Left ventricle myocardium inferior (tissue), 1 donor: ENCODE results near the gene UBR4. TPM values are rescaled to one million over a fixed set of nuclear protein-coding genes. Genes with fewer than 3 reads are reported as not detected.

ENCODE experiments used
- DNase-seq: peaks from one replicate; pipeline ENCODE4 v3.0.0-alpha.2; 2020
- H3K27ac ChIP-seq: fragments of 200-600 bp; replicated peaks from 2 replicates; pipeline ENCODE4 v1.8.0; 2021
- H3K27me3 ChIP-seq: fragments of 200-600 bp; 2 replicates; pipeline ENCODE4 v1.8.0; 2021; ENCODE audit warnings: low read depth
- H3K36me3 ChIP-seq: fragments of 200-600 bp; 2 replicates; pipeline ENCODE4 v1.8.0; 2021
- H3K4me1 ChIP-seq: fragments of 200-600 bp; 2 replicates; pipeline ENCODE4 v1.8.0; 2021
- H3K4me3 ChIP-seq: fragments of 200-600 bp; 2 replicates; pipeline ENCODE4 v1.8.0; 2021; ENCODE audit warnings: mild to moderate bottlenecking, moderate library complexity
- H3K9me3 ChIP-seq: fragments of 200-600 bp; replicated peaks from 2 replicates; pipeline ENCODE4 v1.8.0; 2021
- CTCF ChIP-seq: fragments of 200-600 bp; IDR thresholded peaks from 2 replicates; pipeline ENCODE4 v1.8.0; 2021; ENCODE audit warnings: antibody characterized with exemption, mild to moderate bottlenecking, borderline replicate concordance
- intact Hi-C: fragments of 100-400 bp; cut with micrococcal nuclease; formaldehyde crosslinking; loops from one replicate; pipeline ENCODE4 v1.11.0; 2022
- total RNA-seq: library from RNA; stranded (reverse); fragmentation: NEBNext Ultra II Directional; extraction: Animal tissue kit (Norgen Biotek cat#: 25700); gene quantifications from one replicate; pipeline ENCODE4 v1.2.1, GENCODE V29; 2021
- donor health status: DM: no; HTN: yes; CAD: no; lungs with severe emphysema.

Gene UBR4
- total RNA-seq, 1 donor from 2014 or later: 54.3 TPM

DNA sequence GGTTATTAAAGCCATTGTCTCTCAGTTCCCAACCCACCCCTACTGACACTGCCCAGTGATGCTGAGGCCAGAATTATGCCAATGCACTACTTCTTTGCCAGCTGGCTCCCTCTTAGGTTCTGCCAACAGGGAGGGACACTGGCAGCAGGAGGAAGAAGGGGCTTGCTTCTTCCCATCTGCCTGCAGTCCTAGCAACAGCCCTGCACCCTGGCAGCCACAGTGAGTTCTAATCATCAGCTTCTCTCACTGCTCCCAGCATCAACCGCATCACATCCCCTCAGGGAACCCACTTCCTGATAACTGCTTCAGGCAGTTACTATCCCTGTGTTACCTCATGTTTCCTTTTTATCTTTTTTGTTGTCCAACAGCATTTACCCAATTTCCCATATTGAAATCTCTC, 86.2 kb downstream of the UBR4 start:
- no peak overlapping the region for H3K4me3 ChIP-seq
- peak overlapping the region; percentile 15 for H3K27ac ChIP-seq
- TF ChIP-seq CTCF: no peak
- peaks cover 100% of the 10 kb centered on the region for H3K36me3 ChIP-seq
- intact Hi-C loops: loop anchor here (10.0 kb wide), 1 partner anchor 51 kb away; no protein-coding TSS in a partner anchor
- no peak for DNase-seq
- H3K4me1 ChIP-seq: peaks cover 29% of the 10 kb centered on the region
- no peaks in the 10 kb centered on the region for H3K27me3 ChIP-seq
- no peaks in the 10 kb centered on the region for H3K9me3 ChIP-seq

GRCh38 chr1:19122668-19123067, 87.4 kb downstream of the UBR4 start:
- TF ChIP-seq CTCF: no peak
- no peak overlapping the region for H3K4me3 ChIP-seq
- H3K27ac ChIP-seq: peak overlapping the region; percentile 31
- no peaks in the 10 kb centered on the region for H3K27me3 ChIP-seq
- DNase-seq: peak; percentile 24
- no peaks in the 10 kb centered on the region for H3K9me3 ChIP-seq
- peaks cover 100% of the 10 kb centered on the region for H3K36me3 ChIP-seq
- peaks cover 29% of the 10 kb centered on the region for H3K4me1 ChIP-seq
- intact Hi-C loops: loop anchor here (10.0 kb wide), 1 partner anchor 52 kb away; no protein-coding TSS in a partner anchor

DNA sequence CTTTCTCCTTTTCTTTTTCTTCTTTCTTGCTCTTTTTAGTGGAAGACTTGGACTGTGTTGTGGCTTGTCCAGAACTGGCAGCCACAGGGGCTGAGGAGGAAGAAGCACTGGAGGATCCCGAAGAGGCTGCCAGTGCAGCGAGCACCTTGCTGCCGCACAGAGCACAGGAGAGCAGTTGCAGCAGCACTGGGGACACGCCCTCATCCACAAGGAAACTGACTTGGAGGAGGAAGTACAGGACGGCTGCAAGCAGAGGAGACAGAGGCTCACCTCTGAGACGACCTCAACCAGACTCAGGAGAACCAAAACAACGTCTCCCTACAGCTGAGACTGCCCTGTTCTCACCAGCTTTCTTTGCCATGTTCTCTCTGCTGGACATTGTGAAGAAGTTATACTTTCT, 88.9 kb downstream of the UBR4 start:
- peaks cover 32% of the 10 kb centered on the region for H3K4me1 ChIP-seq
- no peaks in the 10 kb centered on the region for H3K9me3 ChIP-seq
- no peak for TF ChIP-seq CTCF
- intact Hi-C loops: loop anchor here (10.0 kb wide), 1 partner anchor 54 kb away; no protein-coding TSS in a partner anchor
- no peaks in the 10 kb centered on the region for H3K27me3 ChIP-seq
- no peak overlapping the region for H3K27ac ChIP-seq
- peaks cover 100% of the 10 kb centered on the region for H3K36me3 ChIP-seq
- no peak for DNase-seq
- no peak overlapping the region for H3K4me3 ChIP-seq

- no peaks in the 10 kb centered on the region for H3K27me3 ChIP-seq
- no peak for DNase-seq
- no peak for TF ChIP-seq CTCF
- intact Hi-C loops: loop anchor here (10.0 kb wide), 1 partner anchor 55 kb away; no protein-coding TSS in a partner anchor
- H3K4me3 ChIP-seq: no peak overlapping the region
- no peak overlapping the region for H3K27ac ChIP-seq
- H3K36me3 ChIP-seq: peaks cover 100% of the 10 kb centered on the region
- peaks cover 37% of the 10 kb centered on the region for H3K4me1 ChIP-seq
- H3K9me3 ChIP-seq: no peaks in the 10 kb centered on the region
Observed at GRCh38 chr1:19120070-19120469, 90.0 kb downstream of the UBR4 start.

DNA sequence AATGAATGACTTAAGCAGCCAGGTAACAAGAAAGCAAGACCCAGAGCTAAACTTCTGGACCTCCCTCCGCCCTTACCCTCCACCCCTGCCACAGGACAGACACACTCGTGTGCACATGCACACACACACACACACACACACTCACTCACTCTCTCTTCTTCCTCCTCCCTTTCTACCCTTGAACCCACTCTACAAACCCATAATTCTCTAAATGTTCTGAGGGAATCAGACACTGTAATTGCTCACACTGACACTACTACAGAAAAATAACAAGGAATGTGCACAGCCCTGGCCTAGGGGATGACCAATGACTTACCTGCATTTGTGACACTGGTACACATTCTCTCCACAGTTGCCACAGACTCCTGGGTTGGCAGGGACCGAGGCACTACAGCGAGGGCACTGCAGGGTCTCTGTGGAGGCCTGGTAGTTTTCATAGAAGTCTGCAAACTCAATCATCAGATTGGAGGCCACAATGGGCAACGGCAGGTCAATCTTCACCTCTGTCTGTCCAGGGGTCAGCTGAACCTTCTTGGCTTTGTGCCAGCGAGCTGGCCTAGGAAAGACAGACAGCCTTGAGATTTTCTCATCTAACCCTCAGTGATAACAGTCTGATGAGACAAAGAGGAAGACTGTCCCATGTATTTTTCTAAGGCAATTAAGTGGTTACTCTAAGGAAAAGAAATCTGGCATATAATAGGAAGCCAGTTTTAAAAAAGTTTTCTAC, 94.8 kb downstream of the UBR4 start:
- intact Hi-C loops: no loop called here
- Histone ChIP-seq H3K27ac (no peak overlapping the region), H3K4me1 (peaks cover 10% of the 10 kb centered on the region), H3K36me3 (peaks cover 100% of the 10 kb centered on the region), H3K4me3 (no peak overlapping the region), H3K27me3 (no peaks in the 10 kb centered on the region), H3K9me3 (no peaks in the 10 kb centered on the region)
- TF ChIP-seq CTCF: no peak
- DNase-seq: no peak
